H9 (cell line): ENCODE data around the gene ADARB2. TPM values are rescaled to one million over a fixed set of nuclear protein-coding genes. Genes with fewer than 3 reads are reported as not detected.

Source experiments
- DNase-seq: peaks from one replicate; pipeline ENCODE4 v3.0.0-alpha.2; 2017
- H2AFZ ChIP-seq: one replicate; pipeline ENCODE4 v1.6.1; 2013; ENCODE audit warnings: mild to moderate bottlenecking, low read length, control low read depth, moderate library complexity
- H2AK5ac ChIP-seq: 2 replicates; pipeline ENCODE4 v1.6.1; 2013; ENCODE audit warnings: low read length, control low read depth, mixed read lengths; ENCODE audit not compliant: insufficient read length
- H2BK120ac ChIP-seq: one replicate; pipeline ENCODE4 v1.6.1; 2013; ENCODE audit warnings: low read depth, mild to moderate bottlenecking, low read length, control low read depth, inconsistent platforms; ENCODE audit not compliant: poor library complexity, severe bottlenecking
- H2BK12ac ChIP-seq: 2 replicates; pipeline ENCODE4 v1.6.1; 2013; ENCODE audit warnings: low read length, control low read depth, mixed read lengths, low read depth; ENCODE audit not compliant: insufficient read length
- H2BK15ac ChIP-seq: 2 replicates; pipeline ENCODE4 v1.6.1; 2013; ENCODE audit warnings: low read depth, low read length, control low read depth
- H2BK20ac ChIP-seq: one replicate; pipeline ENCODE4 v1.6.1; 2013; ENCODE audit warnings: low read depth, mild to moderate bottlenecking, low read length, control low read depth, inconsistent platforms; ENCODE audit not compliant: poor library complexity, severe bottlenecking
- H2BK5ac ChIP-seq: 2 replicates; pipeline ENCODE4 v1.6.1; 2013; ENCODE audit warnings: low read length, control low read depth, mixed read lengths; ENCODE audit not compliant: insufficient read length
- H3K14ac ChIP-seq: 2 replicates; pipeline ENCODE4 v1.6.1; 2013; ENCODE audit warnings: low read length, control low read depth; ENCODE audit not compliant: insufficient read depth
- H3K18ac ChIP-seq: 2 replicates; pipeline ENCODE4 v1.6.1; 2013; ENCODE audit warnings: low read depth, mild to moderate bottlenecking, mixed read lengths, low read length, control low read depth; ENCODE audit not compliant: insufficient read length
- H3K23ac ChIP-seq: 2 replicates; pipeline ENCODE4 v1.6.1; 2013; ENCODE audit warnings: low read length, control low read depth, mixed read lengths, low read depth; ENCODE audit not compliant: insufficient read length
- H3K23me2 ChIP-seq: 2 replicates; pipeline ENCODE4 v1.6.1; 2013; ENCODE audit warnings: low read depth, mild to moderate bottlenecking, mixed read lengths, low read length, control low read depth; ENCODE audit not compliant: insufficient read length, poor library complexity, severe bottlenecking
- H3K27ac ChIP-seq: 2 replicates; pipeline ENCODE4 v1.5.1; 2013; ENCODE audit warnings: low read length, control low read depth, mixed read lengths, low read depth; ENCODE audit not compliant: insufficient read length
- H3K27me3 ChIP-seq: 2 replicates; pipeline ENCODE4 v1.6.1; 2013; ENCODE audit warnings: low read length, control low read depth, inconsistent platforms; ENCODE audit not compliant: insufficient read depth
- H3K4ac ChIP-seq: 2 replicates; pipeline ENCODE4 v1.6.1; 2013; ENCODE audit warnings: low read depth, mild to moderate bottlenecking, control low read depth, inconsistent platforms, low read length, moderate library complexity
- H3K4me1 ChIP-seq: 2 replicates; pipeline ENCODE4 v1.6.1; 2013; ENCODE audit warnings: low read length, control low read depth, inconsistent platforms; ENCODE audit not compliant: insufficient read depth
- H3K4me2 ChIP-seq: 2 replicates; pipeline ENCODE4 v1.6.1; 2013; ENCODE audit warnings: low read length, control low read depth, mixed read lengths; ENCODE audit not compliant: insufficient read length, insufficient read depth
- H3K56ac ChIP-seq: 2 replicates; pipeline ENCODE4 v1.6.1; 2013; ENCODE audit warnings: low read depth, mild to moderate bottlenecking, mixed read lengths, low read length, control low read depth; ENCODE audit not compliant: insufficient read length
- H3K79me1 ChIP-seq: 2 replicates; pipeline ENCODE4 v1.6.1; 2013; ENCODE audit warnings: low read depth, mild to moderate bottlenecking, moderate library complexity, low read length, control low read depth, inconsistent platforms; ENCODE audit not compliant: insufficient read depth, poor library complexity, severe bottlenecking
- H3K79me2 ChIP-seq: 2 replicates; pipeline ENCODE4 v1.6.1; 2013; ENCODE audit warnings: low read length, control low read depth, inconsistent platforms; ENCODE audit not compliant: insufficient read depth
- H3K9ac ChIP-seq: 2 replicates; pipeline ENCODE4 v1.6.1; 2013; ENCODE audit warnings: low read length, control low read depth, mixed read lengths; ENCODE audit not compliant: insufficient read length; ENCODE audit errors: extremely low read depth
- H3K9me3 ChIP-seq: one replicate; pipeline ENCODE4 v1.6.1; 2013; ENCODE audit warnings: low read depth, low read length, inconsistent platforms; ENCODE audit not compliant: control insufficient read depth
- H3T11ph ChIP-seq: one replicate; pipeline ENCODE4 v1.6.1; 2013; ENCODE audit warnings: mild to moderate bottlenecking, low read length, control low read depth, inconsistent platforms
- H4K20me1 ChIP-seq: one replicate; pipeline ENCODE4 v1.6.1; 2013; ENCODE audit not compliant: control insufficient read depth, insufficient read length, insufficient read depth
- H4K5ac ChIP-seq: 2 replicates; pipeline ENCODE4 v1.6.1; 2013; ENCODE audit warnings: low read depth, mild to moderate bottlenecking, mixed read lengths, low read length, control low read depth; ENCODE audit not compliant: insufficient read length
- H4K8ac ChIP-seq: replicated peaks from 2 replicates; pipeline ENCODE4 v1.6.1; 2013; ENCODE audit warnings: low read length, control low read depth, mixed read lengths, low read depth; ENCODE audit not compliant: insufficient read length
- H4K91ac ChIP-seq: 2 replicates; pipeline ENCODE4 v1.6.1; 2013; ENCODE audit warnings: low read depth, mild to moderate bottlenecking, moderate library complexity, mixed read lengths, low read length, control low read depth; ENCODE audit not compliant: insufficient read length
- H3K27ac Mint-ChIP-seq, 3 experiments: 2 replicates in 2 of 3; 3 replicates in 1 of 3; pipeline ENCODE4 v1.8.0; 2020 to 2021; ENCODE audit warnings: mixed read lengths in 3 of 3, mild to moderate bottlenecking in 1 of 3, moderate library complexity in 1 of 3
- H3K27me3 Mint-ChIP-seq: 2 replicates; pipeline ENCODE4 v1.8.0; 2021; ENCODE audit warnings: low read depth, mild to moderate bottlenecking, moderate library complexity, mixed read lengths
- H3K36me3 Mint-ChIP-seq, 3 experiments: 2 replicates in 2 of 3; 3 replicates in 1 of 3; pipeline ENCODE4 v1.8.0; 2020 to 2021; ENCODE audit warnings: low read depth in 3 of 3, mixed read lengths in 3 of 3; ENCODE audit not compliant: insufficient read depth in 1 of 3
- H3K4me1 Mint-ChIP-seq, 2 experiments: 2 replicates each; pipeline ENCODE4 v1.8.0; 2020; ENCODE audit warnings: mixed read lengths in 2 of 2
- H3K4me3 Mint-ChIP-seq, 2 experiments: 2 replicates in 1 of 2; 3 replicates in 1 of 2; pipeline ENCODE4 v1.8.0; 2020 to 2021; ENCODE audit warnings: mild to moderate bottlenecking in 2 of 2, mixed read lengths in 2 of 2, moderate library complexity in 1 of 2
- H3K9me3 Mint-ChIP-seq, 2 experiments: 2 replicates in 1 of 2; 3 replicates in 1 of 2; pipeline ENCODE4 v1.8.0; 2020; ENCODE audit warnings: mild to moderate bottlenecking in 2 of 2, mixed read lengths in 2 of 2, moderate library complexity in 1 of 2
- WGBS: extraction: QIAGEN DNeasy Blood & Tissue Kit; methylation state at CpG from one replicate; pipeline ENCODE4 v1.1.7; 2013; ENCODE audit warnings: missing lambda C conversion rate, low lambda C conversion rate, mixed read lengths; ENCODE audit not compliant: insufficient read length; ENCODE audit errors: extremely low coverage; 5-methylcytosine and 5-hydroxymethylcytosine counted together
- total RNA-seq: library from RNA; stranded (reverse); gene quantifications from 2 replicates; pipeline ENCODE4 v1.2.1, GENCODE V29; 2021
- TF ChIP-seq, protein P1 (sequence below): fragments of 200-600 bp; sonication (generic); conservative IDR thresholded peaks from 3 replicates; pipeline ENCODE4 v1.8.0; 2021; ENCODE audit warnings: antibody characterized with exemption, mild to moderate bottlenecking

ADARB2 gene
- total RNA-seq, 1 experiment from 2014 or later = 0.87 TPM

DNA sequence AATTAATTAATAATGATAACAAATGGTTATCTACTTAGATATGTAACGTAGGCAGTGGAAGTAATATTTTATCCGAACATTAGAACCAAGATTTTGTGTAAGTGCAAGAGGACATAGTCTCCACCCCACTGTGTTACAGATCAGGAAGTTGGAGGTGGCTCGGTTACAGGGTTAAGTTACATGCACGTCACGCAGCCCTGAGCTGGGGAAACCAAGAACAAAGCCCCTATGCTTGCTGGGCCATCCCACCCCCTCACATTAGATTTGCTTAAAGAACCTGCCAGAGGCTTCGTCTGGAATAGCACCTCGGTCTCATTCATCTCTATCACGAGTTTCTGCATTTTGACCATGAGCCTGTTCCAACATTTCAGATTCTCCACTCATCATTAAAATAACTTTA lies 214.1 kb downstream of the ADARB2 start:
- H2BK120ac ChIP-seq = no peak overlapping the region
- H3T11ph ChIP-seq = no peak overlapping the region
- H4K5ac ChIP-seq = no peak overlapping the region
- H3K4me2 ChIP-seq = no peak overlapping the region
- no peak overlapping the region for H3K27ac ChIP-seq
- H3K4me1 ChIP-seq = peaks cover 8% of the 10 kb centered on the region
- Mint-ChIP-seq H3K27ac (no peak overlapping the region), H3K9me3 (no peaks in the 10 kb centered on the region), H3K27me3 (no peaks in the 10 kb centered on the region; the same call in 1 of the 2 replicates), H3K36me3 (no peaks in the 10 kb centered on the region; a peak in 2 of 7 replicates), H3K4me3 (no peak overlapping the region), H3K4me1 (peaks cover 40 to 47% of the 10 kb centered on the region in 2 experiments)
- no peak overlapping the region for H2BK5ac ChIP-seq
- H3K79me1 ChIP-seq = no peaks in the 10 kb centered on the region
- no peaks in the 10 kb centered on the region for H3K79me2 ChIP-seq
- no peak overlapping the region for H3K9ac ChIP-seq
- no peaks in the 10 kb centered on the region for H3K23me2 ChIP-seq
- peaks cover 3% of the 10 kb centered on the region for H4K20me1 ChIP-seq
- no peaks in the 10 kb centered on the region for H3K9me3 ChIP-seq
- H3K4ac ChIP-seq = no peak overlapping the region
- no peaks in the 10 kb centered on the region for H3K27me3 ChIP-seq
- no CpG with 5 or more reads among the region's 8 CpGs for WGBS
- no peak overlapping the region for H3K18ac ChIP-seq
- H4K91ac ChIP-seq = no peak overlapping the region
- no peak overlapping the region for H3K56ac ChIP-seq
- H2BK15ac ChIP-seq = no peak overlapping the region
- no peak for DNase-seq
- H3K14ac ChIP-seq = no peak overlapping the region
- TF ChIP-seq, protein P1, sequence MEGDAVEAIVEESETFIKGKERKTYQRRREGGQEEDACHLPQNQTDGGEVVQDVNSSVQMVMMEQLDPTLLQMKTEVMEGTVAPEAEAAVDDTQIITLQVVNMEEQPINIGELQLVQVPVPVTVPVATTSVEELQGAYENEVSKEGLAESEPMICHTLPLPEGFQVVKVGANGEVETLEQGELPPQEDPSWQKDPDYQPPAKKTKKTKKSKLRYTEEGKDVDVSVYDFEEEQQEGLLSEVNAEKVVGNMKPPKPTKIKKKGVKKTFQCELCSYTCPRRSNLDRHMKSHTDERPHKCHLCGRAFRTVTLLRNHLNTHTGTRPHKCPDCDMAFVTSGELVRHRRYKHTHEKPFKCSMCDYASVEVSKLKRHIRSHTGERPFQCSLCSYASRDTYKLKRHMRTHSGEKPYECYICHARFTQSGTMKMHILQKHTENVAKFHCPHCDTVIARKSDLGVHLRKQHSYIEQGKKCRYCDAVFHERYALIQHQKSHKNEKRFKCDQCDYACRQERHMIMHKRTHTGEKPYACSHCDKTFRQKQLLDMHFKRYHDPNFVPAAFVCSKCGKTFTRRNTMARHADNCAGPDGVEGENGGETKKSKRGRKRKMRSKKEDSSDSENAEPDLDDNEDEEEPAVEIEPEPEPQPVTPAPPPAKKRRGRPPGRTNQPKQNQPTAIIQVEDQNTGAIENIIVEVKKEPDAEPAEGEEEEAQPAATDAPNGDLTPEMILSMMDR = no peak
- no peak overlapping the region for H2BK12ac ChIP-seq
- no peak overlapping the region for H2AK5ac ChIP-seq
- no peak overlapping the region for H4K8ac ChIP-seq
- no peak overlapping the region for H3K23ac ChIP-seq
- no peak overlapping the region for H2BK20ac ChIP-seq
- H2AFZ ChIP-seq = no peak overlapping the region
